IMR-90 (cell line): Measurements from ENCODE around the gene PRSS3. TPM values are rescaled to one million over a fixed set of nuclear protein-coding genes. Genes with fewer than 3 reads are reported as not detected.
"Not testable (repeated sequence)": the region's sequence is repeated elsewhere in the genome, so short reads cannot be mapped to it uniquely, and the experiment has no call there.

ENCODE experiments used
- ATAC-seq: fragments of 200-7000 bp; cut with Tn5 transposase; 2 replicates; pipeline ENCODE4 v1.9.1; 2020; ENCODE audit warnings: low read depth, mild to moderate bottlenecking, moderate library complexity
- BruUV-seq: library from RNA; stranded (reverse); fragments of 400-500 nt; replicated peaks from 2 replicates; lab custom pipeline; 2021; lab: Mats Ljungman, UMichigan
- CTCF ChIA-PET: fragments of 300-600 bp; formaldehyde crosslinking; extraction: SDS; loops from one replicate; lab custom pipeline; 2021; ENCODE audit warnings: antibody characterized with exemption; lab: Yijun Ruan, JAX
- POLR2A ChIA-PET: fragments of 300-600 bp; sonication (Branson Sonifier 250); formaldehyde crosslinking; loops from one replicate; lab custom pipeline; 2022; ENCODE audit warnings: antibody characterized with exemption; ENCODE audit not compliant: unreplicated experiment; lab: Charles Lee
- DNase-seq: peaks from one replicate; pipeline ENCODE4 v3.0.0; 2013
- H2AFZ ChIP-seq: replicated peaks from 2 replicates; pipeline ENCODE3; 2013; ENCODE audit warnings: low read length, mild to moderate bottlenecking; ENCODE audit not compliant: poor library complexity
- H2AK5ac ChIP-seq: 2 replicates; pipeline ENCODE4 v1.6.1; 2013; ENCODE audit warnings: low read depth, low read length, inconsistent platforms
- H2AK9ac ChIP-seq: replicated peaks from 2 replicates; pipeline ENCODE3; 2013; ENCODE audit warnings: mild to moderate bottlenecking, low read depth, low read length, moderate library complexity; ENCODE audit not compliant: poor library complexity
- H2BK120ac ChIP-seq: 2 replicates; pipeline ENCODE4 v1.6.1; 2013; ENCODE audit warnings: low read depth, low read length, inconsistent platforms
- H2BK15ac ChIP-seq: 3 replicates; pipeline ENCODE4 v1.6.1; 2013; ENCODE audit warnings: low read depth, low read length, inconsistent platforms
- H2BK20ac ChIP-seq: 2 replicates; pipeline ENCODE4 v1.6.1; 2013; ENCODE audit warnings: low read depth, mild to moderate bottlenecking, inconsistent platforms, low read length, moderate library complexity
- H2BK5ac ChIP-seq: 2 replicates; pipeline ENCODE4 v1.6.1; 2013; ENCODE audit warnings: mild to moderate bottlenecking, low read depth, low read length, inconsistent platforms; ENCODE audit not compliant: poor library complexity, severe bottlenecking
- H3K14ac ChIP-seq: replicated peaks from 2 replicates; pipeline ENCODE4 v1.6.1; 2013; ENCODE audit warnings: low read depth, low read length, inconsistent platforms
- H3K18ac ChIP-seq: 2 replicates; pipeline ENCODE4 v1.6.1; 2013; ENCODE audit warnings: low read depth, low read length, control low read depth
- H3K23ac ChIP-seq: 2 replicates; pipeline ENCODE4 v1.6.1; 2013; ENCODE audit warnings: low read depth, low read length, inconsistent platforms
- H3K27ac ChIP-seq: 2 replicates; pipeline ENCODE4 v1.5.1; 2013; ENCODE audit warnings: mild to moderate bottlenecking, control low read depth, low read length; ENCODE audit not compliant: insufficient read depth
- H3K27me3 ChIP-seq: 2 replicates; pipeline ENCODE4 v1.6.1; 2013; ENCODE audit warnings: low read length; ENCODE audit not compliant: control insufficient read depth, insufficient read depth
- H3K36me3 ChIP-seq: 2 replicates; pipeline ENCODE4 v1.6.1; 2013; ENCODE audit warnings: low read length, mixed read lengths; ENCODE audit not compliant: control insufficient read depth, insufficient read depth
- H3K4ac ChIP-seq: 2 replicates; pipeline ENCODE4 v1.6.1; 2013; ENCODE audit warnings: low read depth, low read length, inconsistent platforms
- H3K4me1 ChIP-seq: 2 replicates; pipeline ENCODE4 v1.6.1; 2013; ENCODE audit warnings: low read length, mixed read lengths; ENCODE audit not compliant: control insufficient read depth, insufficient read depth
- H3K4me2 ChIP-seq: 2 replicates; pipeline ENCODE4 v1.6.1; 2013; ENCODE audit warnings: low read depth, mild to moderate bottlenecking, control low read depth, low read length, moderate library complexity
- H3K4me3 ChIP-seq: 2 replicates; pipeline ENCODE4 v1.5.1; 2013; ENCODE audit warnings: low read depth, mild to moderate bottlenecking, control low read depth, low read length, moderate library complexity; ENCODE audit not compliant: insufficient read depth
- H3K56ac ChIP-seq: 2 replicates; pipeline ENCODE4 v1.6.1; 2013; ENCODE audit warnings: low read length, inconsistent platforms; ENCODE audit not compliant: insufficient read depth; ENCODE audit errors: extremely low read depth
- H3K79me1 ChIP-seq, 2 experiments: 2 replicates each; pipeline ENCODE4 v1.6.1; 2013; ENCODE audit warnings: low read length in 2 of 2, inconsistent platforms in 1 of 2, low read depth in 1 of 2
- H3K9ac ChIP-seq: 2 replicates; pipeline ENCODE4 v1.6.1; 2013; ENCODE audit warnings: low read depth, low read length, control low read depth
- H3K9me1 ChIP-seq: 2 replicates; pipeline ENCODE4 v1.6.1; 2013; ENCODE audit warnings: low read length, inconsistent platforms; ENCODE audit not compliant: insufficient read depth
- H3K9me3 ChIP-seq: 2 replicates; pipeline ENCODE4 v1.6.1; 2013; ENCODE audit warnings: low read length; ENCODE audit not compliant: control insufficient read depth, insufficient read depth
- H4K20me1 ChIP-seq: 2 replicates; pipeline ENCODE4 v1.6.1; 2013; ENCODE audit warnings: low read length, inconsistent platforms; ENCODE audit not compliant: insufficient read depth
- H4K5ac ChIP-seq: 2 replicates; pipeline ENCODE4 v1.6.1; 2013; ENCODE audit warnings: mild to moderate bottlenecking, low read depth, low read length, control low read depth
- H4K8ac ChIP-seq, 2 experiments: 2 replicates each; pipeline ENCODE4 v1.6.1; 2013; ENCODE audit warnings: low read depth in 2 of 2, low read length in 2 of 2, control low read depth in 1 of 2, inconsistent platforms in 1 of 2
- H4K91ac ChIP-seq: 2 replicates; pipeline ENCODE4 v1.6.1; 2013; ENCODE audit warnings: low read depth, low read length, inconsistent platforms; ENCODE audit not compliant: insufficient read depth
- WGBS, 2 experiments: methylation state at CpG; one replicate each; pipeline versions ENCODE4 v1.1.5 to v1.1.7; 2013; ENCODE audit warnings: missing lambda C conversion rate in 2 of 2; ENCODE audit not compliant: insufficient read length in 1 of 2; ENCODE audit errors: extremely low coverage in 2 of 2; 5-methylcytosine and 5-hydroxymethylcytosine counted together
- dilution Hi-C: fragments of 300-500 bp; cut with HindIII; formaldehyde crosslinking; loops from one replicate; pipeline ENCODE4 v1.14.3; 2018; ENCODE audit warnings: low sequenced_read_pairs; ENCODE audit not compliant: unreplicated experiment
- in situ Hi-C: fragments of 300-500 bp; cut with MboI; formaldehyde crosslinking; loops from 3 replicates; pipeline ENCODE4 v1.14.3; 2019; ENCODE audit warnings: low sequenced_read_pairs, inconsistent platforms, mixed read lengths
- intact Hi-C: fragments of 100-400 bp; cut with micrococcal nuclease; formaldehyde crosslinking; loops from 2 replicates; pipeline ENCODE4 v1.10.0; 2022
- polyA plus RNA-seq, 3 experiments: library from polyadenylated mRNA; depleted of rRNA; stranded (reverse); fragments of >200 nt; gene quantifications; 2 replicates each; pipeline ENCODE4 v1.2.3, GENCODE V29; 2012; ENCODE audit warnings: low replicate concordance in 1 of 3
- total RNA-seq: library from RNA; depleted of rRNA; stranded (reverse); fragments of >200 nt; gene quantifications from 2 replicates; pipeline ENCODE4 v1.2.3, GENCODE V29; 2012

The PRSS3 gene
- total and polyA plus RNA-seq, 2 of the 4 experiments (the other 2 are of a cell fraction): 7.0 to 26.9 TPM

DNA sequence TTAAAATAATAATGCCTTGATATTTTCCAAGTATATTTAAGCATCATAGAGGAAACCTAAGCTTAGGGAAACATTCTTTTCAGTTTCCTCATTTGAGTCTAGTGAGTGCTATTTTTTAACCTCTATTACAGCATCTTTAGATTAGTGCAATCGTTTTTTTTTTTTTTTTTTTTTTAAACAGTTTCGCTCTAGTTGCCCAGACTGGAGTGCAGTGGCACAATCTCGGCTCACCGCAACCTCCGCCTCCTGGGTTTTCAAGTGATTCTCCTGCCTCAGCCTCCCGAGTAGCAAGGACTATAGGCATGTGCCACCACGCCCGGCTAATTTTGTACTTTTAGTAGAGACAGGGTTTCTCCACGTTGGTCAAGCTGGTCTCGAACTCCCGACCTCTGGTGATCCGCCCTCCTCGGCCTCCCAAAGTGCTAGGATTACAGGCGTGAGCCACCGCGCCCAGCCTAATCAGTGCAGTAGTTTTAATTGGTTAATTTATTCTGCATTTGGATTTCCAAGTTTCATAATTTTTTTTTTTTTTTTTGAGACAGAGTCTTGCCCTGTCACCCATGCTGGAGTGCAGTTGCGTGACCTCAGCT lies 34.4 kb downstream of the PRSS3 start:
- H3K56ac ChIP-seq, BruUV-seq, H4K8ac ChIP-seq, H3K4ac ChIP-seq, H2BK15ac ChIP-seq, DNase-seq, H2AK9ac ChIP-seq, POLR2A ChIA-PET, H2AK5ac ChIP-seq, H3K4me1 ChIP-seq, H3K27me3 ChIP-seq, dilution Hi-C loops, intact Hi-C loops, H3K4me3 ChIP-seq, H3K14ac ChIP-seq, H3K18ac ChIP-seq, H3K9me1 ChIP-seq, H3K23ac ChIP-seq, H2BK20ac ChIP-seq, H2AFZ ChIP-seq, H3K4me2 ChIP-seq, H2BK120ac ChIP-seq, H4K91ac ChIP-seq, H4K5ac ChIP-seq, H3K36me3 ChIP-seq, H3K27ac ChIP-seq, H2BK5ac ChIP-seq, ATAC-seq, H3K9ac ChIP-seq, CTCF ChIA-PET, in situ Hi-C loops, H3K9me3 ChIP-seq: not testable (repeated sequence)
- peaks cover 85% of the 10 kb centered on the region for H4K20me1 ChIP-seq
- peaks cover 0 to 56% of the 10 kb centered on the region in 2 experiments for H3K79me1 ChIP-seq
- WGBS, 2 experiments: 96% methylated on average over 8 of the region's 17 CpGs; no CpG with 5 or more reads in 1 of the 2 experiments
